GM12878 (cell line): ENCODE measurements around the gene IFNGR2. TPM values are rescaled to one million over a fixed set of nuclear protein-coding genes. Genes with fewer than 3 reads are reported as not detected.

Experiments used
- ATAC-seq: fragments of 200-7000 bp; cut with Tn5 transposase; 3 replicates; pipeline ENCODE4 v1.9.1; 2020; ENCODE audit warnings: mild to moderate bottlenecking, moderate library complexity
- BruUV-seq: library from RNA; stranded (reverse); fragments of 400-500 nt; replicated peaks from 2 replicates; lab custom pipeline; 2021; lab: Mats Ljungman, UMichigan
- CTCF ChIA-PET: fragments of 300-600 bp; sonication (Branson Sonifier 250); formaldehyde crosslinking; extraction: SDS; loops from one replicate; lab custom pipeline; 2021; ENCODE audit warnings: inconsistent platforms; lab: Yijun Ruan, JAX
- POLR2A ChIA-PET: fragments of 350-600 bp; formaldehyde crosslinking; extraction: SDS; loops from one replicate; lab custom pipeline; 2021; ENCODE audit warnings: inconsistent platforms; lab: Charles Lee
- RAD21 ChIA-PET: fragments of 300-600 bp; sonication (Branson Sonifier 250); formaldehyde crosslinking; loops from one replicate; lab custom pipeline; 2023; ENCODE audit warnings: antibody characterized with exemption; ENCODE audit not compliant: unreplicated experiment; lab: Charles Lee
- SMC1A ChIA-PET: fragments of 300-600 bp; sonication (Branson Sonifier 250); formaldehyde crosslinking; loops from one replicate; lab custom pipeline; 2023; ENCODE audit not compliant: unreplicated experiment, uncharacterized antibody; lab: Charles Lee
- DNase-seq: peaks from one replicate; pipeline ENCODE4 v3.0.0-alpha.2; 2011; ENCODE audit warnings: low read depth, low spot score
- FAIRE-seq: peaks from 3 replicates; lab custom pipeline; 2011; peaks lifted over from hg19 to GRCh38; lab: Jason Lieb, UNC
- H2AFZ ChIP-seq: 2 replicates; pipeline ENCODE4 v1.6.0; 2011; ENCODE audit warnings: low read depth, low read length, control low read depth; ENCODE audit not compliant: control insufficient read depth
- H3K27ac ChIP-seq: 2 replicates; pipeline ENCODE4 v1.5.1; 2011; ENCODE audit warnings: control low read depth; ENCODE audit not compliant: control insufficient read depth, insufficient read depth
- H3K27me3 ChIP-seq, 2 experiments: replicated peaks in 1 of 2; 2 replicates each; pipeline versions ENCODE4 v1.6.0 to v1.6.1; 2011; ENCODE audit warnings: low read length in 1 of 2; ENCODE audit not compliant: control insufficient read depth in 2 of 2, insufficient read depth in 2 of 2
- H3K36me3 ChIP-seq, 2 experiments: 2 replicates each; pipeline ENCODE4 v1.5.1; 2011; ENCODE audit warnings: low read length in 1 of 2; ENCODE audit not compliant: control insufficient read depth in 2 of 2, insufficient read depth in 2 of 2
- H3K4me1 ChIP-seq: 2 replicates; pipeline ENCODE4 v1.6.1; 2011; ENCODE audit warnings: mild to moderate bottlenecking, low read length, moderate library complexity, mixed read lengths; ENCODE audit not compliant: control insufficient read depth, insufficient read depth
- H3K4me2 ChIP-seq: 2 replicates; pipeline ENCODE4 v1.6.0; 2011; ENCODE audit warnings: control low read depth; ENCODE audit not compliant: control insufficient read depth, insufficient read depth
- H3K4me3 ChIP-seq: fragments of 200-600 bp; sonication (generic); 2 replicates; pipeline ENCODE4 v1.5.1; 2016
- H3K79me2 ChIP-seq: 2 replicates; pipeline ENCODE4 v1.6.0; 2011; ENCODE audit warnings: low read length; ENCODE audit not compliant: control insufficient read depth, insufficient read depth
- H3K9ac ChIP-seq: 2 replicates; pipeline ENCODE4 v1.8.0; 2011; ENCODE audit warnings: low read length, control low read depth, mixed read lengths; ENCODE audit not compliant: control insufficient read depth, insufficient read depth
- H3K9me3 ChIP-seq: replicated peaks from 3 replicates; pipeline ENCODE4 v1.5.1; 2011; ENCODE audit warnings: mild to moderate bottlenecking, low read length; ENCODE audit not compliant: control insufficient read depth, insufficient read depth
- H4K20me1 ChIP-seq: 2 replicates; pipeline ENCODE4 v1.6.0; 2011; ENCODE audit not compliant: control insufficient read depth, insufficient read depth
- BMI1 ChIP-seq: fragments of 450-650 bp; IDR thresholded peaks from 2 replicates; pipeline ENCODE4 v1.6.1; 2016; ENCODE audit warnings: mild to moderate bottlenecking, moderate library complexity, borderline replicate concordance
- CBFB ChIP-seq: IDR thresholded peaks from 2 replicates; pipeline ENCODE4 v1.6.1; 2016; ENCODE audit warnings: antibody characterized with exemption, low read depth
- CBX5 ChIP-seq: sonication (generic); IDR thresholded peaks from 2 replicates; pipeline ENCODE4 v1.6.1; 2016; ENCODE audit warnings: low read depth, moderate library complexity, mild to moderate bottlenecking, inconsistent platforms
- FOXM1 ChIP-seq: IDR thresholded peaks from 2 replicates; pipeline ENCODE4 v1.6.1; 2012; ENCODE audit warnings: low read depth, mild to moderate bottlenecking, inconsistent platforms, low read length, moderate library complexity
- GATAD2B ChIP-seq: fragments of 450-650 bp; conservative IDR thresholded peaks from 2 replicates; pipeline ENCODE4 v1.6.1; 2017; ENCODE audit warnings: low read depth, mild to moderate bottlenecking, moderate library complexity
- HCFC1 ChIP-seq: fragments of 150-350 bp; IDR thresholded peaks from 2 replicates; pipeline ENCODE4 v1.6.1; 2014; ENCODE audit warnings: low read length
- MEF2A ChIP-seq: IDR thresholded peaks from 2 replicates; pipeline ENCODE4 v1.6.1; 2011; ENCODE audit warnings: low read depth, mild to moderate bottlenecking, low read length, moderate library complexity; ENCODE audit not compliant: insufficient read depth
- MTA2 ChIP-seq: fragments of 450-650 bp; IDR thresholded peaks from 2 replicates; pipeline ENCODE4 v1.6.1; 2016; ENCODE audit warnings: low read depth, mild to moderate bottlenecking, moderate library complexity
- RCOR1 ChIP-seq: conservative IDR thresholded peaks from 2 replicates; pipeline ENCODE4 v1.6.1; 2012; ENCODE audit warnings: low read depth, low read length, improper control_type of control experiment
- SREBF1 ChIP-seq: IDR thresholded peaks from 2 replicates; pipeline ENCODE4 v1.6.1; 2012; ENCODE audit warnings: mild to moderate bottlenecking, low read length
- TAF1 ChIP-seq: IDR thresholded peaks from 2 replicates; pipeline ENCODE4 v1.6.1; 2011; ENCODE audit warnings: mild to moderate bottlenecking, low read depth, low read length, borderline replicate concordance
- WRNIP1 ChIP-seq: IDR thresholded peaks from 2 replicates; pipeline ENCODE4 v1.6.1; 2011; ENCODE audit warnings: low read depth, low read length, improper control_type of control experiment, borderline replicate concordance
- ZBED1 ChIP-seq: IDR thresholded peaks from 2 replicates; pipeline ENCODE4 v1.6.1; 2016; ENCODE audit warnings: borderline replicate concordance
- ZNF622 ChIP-seq: fragments of 450-650 bp; IDR thresholded peaks from 2 replicates; pipeline ENCODE4 v1.6.1; 2017; ENCODE audit warnings: mild to moderate bottlenecking, inconsistent platforms
- WGBS: methylation state at CpG from one replicate; pipeline ENCODE4 v1.1.6; 2016; ENCODE audit warnings: low lambda C conversion rate; ENCODE audit not compliant: insufficient replicate concordance, insufficient coverage; ENCODE audit errors: missing lambda C conversion rate; 5-methylcytosine and 5-hydroxymethylcytosine counted together
- in situ Hi-C: fragments of 300-500 bp; cut with MboI; formaldehyde crosslinking; loops from 9 replicates; pipeline ENCODE4 v1.14.3; 2018; ENCODE audit warnings: mixed read lengths
- intact Hi-C: fragments of 100-400 bp; cut with micrococcal nuclease; formaldehyde crosslinking; loops from one replicate; pipeline ENCODE4 v1.14.2; 2022; ENCODE audit not compliant: unreplicated experiment
- polyA plus RNA-seq, 11 experiments: library from polyadenylated mRNA; depleted of rRNA in 4 of 11; unstranded in 6 of 11; stranded (reverse) in 5 of 11; fragments of >200 nt; fragmentation: Nextera tagmentation in 4 of 11; fragmentation: Illumina TruSeq in 1 of 11; extraction: Ambion mirVana in 4 of 11; extraction: Trizol in 1 of 11; gene quantifications; 1 replicate in 1 of 11; 2 replicates in 10 of 11; pipeline versions ENCODE4 v1.2.1 to v1.2.3, GENCODE V29; 2011 to 2016; ENCODE audit warnings: inconsistent platforms in 2 of 11, missing spikeins in 2 of 11, low read depth in 1 of 11
- total RNA-seq, 4 experiments: library from RNA; depleted of rRNA in 3 of 4; stranded (reverse); fragments of >200 nt in 3 of 4; fragmentation: Illumina TruSeq in 1 of 4; extraction: Trizol in 1 of 4; gene quantifications; 2 replicates each; pipeline versions ENCODE4 v1.2.1 to v1.2.3, GENCODE V29; 2013 to 2021
- TF ChIP-seq, protein P1 (sequence below): IDR thresholded peaks from 2 replicates; pipeline ENCODE4 v1.6.1; 2011; ENCODE audit warnings: borderline replicate concordance, low read depth, mild to moderate bottlenecking, moderate library complexity, low read length; ENCODE audit not compliant: insufficient read depth, poor library complexity, severe bottlenecking
- TF ChIP-seq, protein P2 (sequence below): fragments of 450-650 bp; formaldehyde crosslinking; IDR thresholded peaks from 2 replicates; pipeline ENCODE4 v1.4.0; 2020; ENCODE audit warnings: mild to moderate bottlenecking, moderate library complexity

Gene IFNGR2
- total and polyA plus RNA-seq, 10 of the 15 experiments (the other 5 are each of a cell fraction or from before 2014, with no cell fraction given), result 23.6 to 98.8 (median 77.0) TPM

DNA sequence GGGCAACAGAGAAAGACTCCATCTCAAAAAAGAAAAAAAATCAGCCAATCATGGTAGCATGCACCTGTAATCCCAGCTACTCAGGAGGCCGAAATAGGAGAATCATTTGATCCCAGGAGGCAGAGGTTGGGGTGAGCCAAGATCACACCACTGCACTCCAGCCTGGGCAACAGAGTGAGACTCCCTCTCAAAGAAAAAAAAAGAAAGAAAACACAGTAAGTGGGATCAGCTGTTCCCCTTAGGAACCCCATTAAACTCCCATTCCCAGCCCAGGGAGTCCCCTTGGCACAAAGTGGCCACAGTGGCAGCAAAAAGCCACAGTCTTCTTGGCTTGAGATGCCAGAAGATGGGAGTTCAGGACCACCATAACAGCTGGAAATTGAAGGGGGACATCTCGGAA lies 67.5 kb downstream of the IFNGR2 start:
- Histone ChIP-seq H3K9me3 (peaks cover 5% of the 10 kb centered on the region; the same call in 2 of the 3 replicates), H4K20me1 (no peaks in the 10 kb centered on the region), H3K4me1 (no peaks in the 10 kb centered on the region), H3K27me3 (no peaks in the 10 kb centered on the region), H3K36me3 (no peaks in the 10 kb centered on the region), H3K27ac (no peak overlapping the region), H2AFZ (no peak overlapping the region), H3K4me2 (no peak overlapping the region), H3K4me3 (no peak overlapping the region), H3K79me2 (peaks cover 4% of the 10 kb centered on the region), H3K9ac (no peak overlapping the region)
- POLR2A ChIA-PET, result no interaction called here
- intact Hi-C loops, result no loop called here
- in situ Hi-C loops, result no loop called here
- SMC1A ChIA-PET, result no interaction called here
- FAIRE-seq, result no peak
- no TSS peak for BruUV-seq
- WGBS, result 94% methylated on average over 2 of the region's 2 CpGs
- TF ChIP-seq ZNF622 (no peak), FOXM1 (no peak), ZBED1 (no peak), SREBF1 (no peak), MEF2A (no peak), TAF1 (no peak), BMI1 (no peak), CBX5 (no peak), RCOR1 (no peak), HCFC1 (no peak), GATAD2B (no peak), WRNIP1 (no peak), CBFB (no peak), MTA2 (no peak)
- TF ChIP-seq, protein P1, sequence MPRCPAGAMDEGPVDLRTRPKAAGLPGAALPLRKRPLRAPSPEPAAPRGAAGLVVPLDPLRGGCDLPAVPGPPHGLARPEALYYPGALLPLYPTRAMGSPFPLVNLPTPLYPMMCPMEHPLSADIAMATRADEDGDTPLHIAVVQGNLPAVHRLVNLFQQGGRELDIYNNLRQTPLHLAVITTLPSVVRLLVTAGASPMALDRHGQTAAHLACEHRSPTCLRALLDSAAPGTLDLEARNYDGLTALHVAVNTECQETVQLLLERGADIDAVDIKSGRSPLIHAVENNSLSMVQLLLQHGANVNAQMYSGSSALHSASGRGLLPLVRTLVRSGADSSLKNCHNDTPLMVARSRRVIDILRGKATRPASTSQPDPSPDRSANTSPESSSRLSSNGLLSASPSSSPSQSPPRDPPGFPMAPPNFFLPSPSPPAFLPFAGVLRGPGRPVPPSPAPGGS, result no peak
- TF ChIP-seq, protein P2, sequence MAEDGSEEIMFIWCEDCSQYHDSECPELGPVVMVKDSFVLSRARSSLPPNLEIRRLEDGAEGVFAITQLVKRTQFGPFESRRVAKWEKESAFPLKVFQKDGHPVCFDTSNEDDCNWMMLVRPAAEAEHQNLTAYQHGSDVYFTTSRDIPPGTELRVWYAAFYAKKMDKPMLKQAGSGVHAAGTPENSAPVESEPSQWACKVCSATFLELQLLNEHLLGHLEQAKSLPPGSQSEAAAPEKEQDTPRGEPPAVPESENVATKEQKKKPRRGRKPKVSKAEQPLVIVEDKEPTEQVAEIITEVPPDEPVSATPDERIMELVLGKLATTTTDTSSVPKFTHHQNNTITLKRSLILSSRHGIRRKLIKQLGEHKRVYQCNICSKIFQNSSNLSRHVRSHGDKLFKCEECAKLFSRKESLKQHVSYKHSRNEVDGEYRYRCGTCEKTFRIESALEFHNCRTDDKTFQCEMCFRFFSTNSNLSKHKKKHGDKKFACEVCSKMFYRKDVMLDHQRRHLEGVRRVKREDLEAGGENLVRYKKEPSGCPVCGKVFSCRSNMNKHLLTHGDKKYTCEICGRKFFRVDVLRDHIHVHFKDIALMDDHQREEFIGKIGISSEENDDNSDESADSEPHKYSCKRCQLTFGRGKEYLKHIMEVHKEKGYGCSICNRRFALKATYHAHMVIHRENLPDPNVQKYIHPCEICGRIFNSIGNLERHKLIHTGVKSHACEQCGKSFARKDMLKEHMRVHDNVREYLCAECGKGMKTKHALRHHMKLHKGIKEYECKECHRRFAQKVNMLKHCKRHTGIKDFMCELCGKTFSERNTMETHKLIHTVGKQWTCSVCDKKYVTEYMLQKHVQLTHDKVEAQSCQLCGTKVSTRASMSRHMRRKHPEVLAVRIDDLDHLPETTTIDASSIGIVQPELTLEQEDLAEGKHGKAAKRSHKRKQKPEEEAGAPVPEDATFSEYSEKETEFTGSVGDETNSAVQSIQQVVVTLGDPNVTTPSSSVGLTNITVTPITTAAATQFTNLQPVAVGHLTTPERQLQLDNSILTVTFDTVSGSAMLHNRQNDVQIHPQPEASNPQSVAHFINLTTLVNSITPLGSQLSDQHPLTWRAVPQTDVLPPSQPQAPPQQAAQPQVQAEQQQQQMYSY (CRISPR knock-in tag), result no peak
- RAD21 ChIA-PET, result no interaction called here
- no peak for DNase-seq
- CTCF ChIA-PET, result no interaction called here
- ATAC-seq, result no peak
